Osteoblast (primary cell): ENCODE measurements around the gene MARCHF4. TPM values are rescaled to one million over a fixed set of nuclear protein-coding genes. Genes with fewer than 3 reads are reported as not detected.

ENCODE experiments used
- DNase-seq: peaks from one replicate; pipeline ENCODE4 v3.0.0; 2011; ENCODE audit warnings: low spot score, mixed read lengths; ENCODE audit not compliant: insufficient read length; ENCODE audit errors: missing footprints
- H2AFZ ChIP-seq: 2 replicates; pipeline ENCODE4 v1.6.0; 2011; ENCODE audit warnings: mild to moderate bottlenecking, low read length
- H3K27ac ChIP-seq: 2 replicates; pipeline ENCODE4 v1.5.1; 2011; ENCODE audit warnings: mild to moderate bottlenecking, low read depth, low read length, moderate library complexity
- H3K27me3 ChIP-seq: 2 replicates; pipeline ENCODE4 v1.6.0; 2012; ENCODE audit warnings: mild to moderate bottlenecking, control low read depth, inconsistent platforms, low read length, moderate library complexity; ENCODE audit not compliant: insufficient read depth
- H3K36me3 ChIP-seq: 2 replicates; pipeline ENCODE4 v1.5.1; 2011; ENCODE audit warnings: mild to moderate bottlenecking, low read length, control low read depth, moderate library complexity; ENCODE audit not compliant: insufficient read depth
- H3K4me1 ChIP-seq: 2 replicates; pipeline ENCODE4 v1.5.1; 2011; ENCODE audit warnings: mild to moderate bottlenecking, low read length, control low read depth, moderate library complexity; ENCODE audit not compliant: insufficient read depth
- H3K4me2 ChIP-seq: 2 replicates; pipeline ENCODE4 v1.6.0; 2011; ENCODE audit warnings: mild to moderate bottlenecking, low read length; ENCODE audit not compliant: insufficient read depth
- H3K4me3 ChIP-seq: fragments of 200-600 bp; sonication (generic); 3 replicates; pipeline ENCODE4 v1.5.1; 2012; ENCODE audit warnings: mild to moderate bottlenecking, low read length, inconsistent platforms; ENCODE audit not compliant: insufficient read depth
- H3K79me2 ChIP-seq: 2 replicates; pipeline ENCODE4 v1.6.0; 2012; ENCODE audit warnings: mild to moderate bottlenecking, low read length, control low read depth, inconsistent platforms; ENCODE audit not compliant: insufficient read depth
- H3K9me3 ChIP-seq: 2 replicates; pipeline ENCODE4 v1.5.1; 2011; ENCODE audit warnings: low read depth, low read length, control low read depth
- H4K20me1 ChIP-seq: 2 replicates; pipeline ENCODE4 v1.6.0; 2012; ENCODE audit warnings: mild to moderate bottlenecking, low read length, control low read depth; ENCODE audit not compliant: insufficient read depth
- CTCF ChIP-seq: IDR thresholded peaks from 2 replicates; pipeline ENCODE4 v1.5.1; 2011; ENCODE audit warnings: mild to moderate bottlenecking, low read depth, low read length, moderate library complexity; ENCODE audit errors: extremely low read depth
- total RNA-seq: library from RNA; depleted of rRNA; stranded (reverse); fragments of >200 nt; gene quantifications from 2 replicates; pipeline ENCODE4 v1.2.3, GENCODE V29; 2012

Gene MARCHF4
- total RNA-seq, 1 donor: 0.72 TPM

DNA sequence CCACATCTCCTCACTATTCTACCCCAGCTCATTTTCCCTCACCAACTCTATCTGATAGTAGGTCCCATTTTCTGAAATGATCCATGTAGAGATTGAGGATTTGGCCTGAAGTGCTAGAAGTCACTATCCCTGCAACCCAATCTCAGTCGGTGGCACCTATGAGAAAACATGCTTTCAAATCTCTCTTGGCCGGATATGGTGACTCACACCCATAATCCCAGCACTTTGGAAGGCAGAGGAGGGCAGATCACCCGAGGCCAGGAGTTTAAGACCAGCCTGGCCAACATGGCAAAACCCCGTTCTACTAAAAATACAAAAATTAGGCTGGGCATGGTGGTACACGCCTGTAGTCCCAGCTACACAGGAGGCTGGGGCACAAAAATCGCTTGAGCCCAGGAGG lies 19.1 kb upstream of the MARCHF4 start:
- Histone ChIP-seq H3K27ac (no peak overlapping the region), H3K4me2 (no peak overlapping the region), H3K27me3 (no peaks in the 10 kb centered on the region), H4K20me1 (no peaks in the 10 kb centered on the region), H3K9me3 (no peaks in the 10 kb centered on the region), H3K79me2 (no peaks in the 10 kb centered on the region), H3K4me3 (no peak overlapping the region), H3K4me1 (peaks cover 3% of the 10 kb centered on the region), H3K36me3 (no peaks in the 10 kb centered on the region), H2AFZ (peak overlapping the region; percentile 1)
- TF ChIP-seq CTCF: no peak
- DNase-seq: no peak

GRCh38 chr2:216389570-216389969 lies 17.3 kb upstream of the MARCHF4 start:
- no peak overlapping the region for H3K27ac ChIP-seq
- no peak overlapping the region for H3K4me3 ChIP-seq
- H3K4me2 ChIP-seq: peak overlapping the region; percentile 45
- H4K20me1 ChIP-seq: no peaks in the 10 kb centered on the region
- H3K9me3 ChIP-seq: no peaks in the 10 kb centered on the region
- no peak for DNase-seq
- H3K79me2 ChIP-seq: no peaks in the 10 kb centered on the region
- no peak for TF ChIP-seq CTCF
- H2AFZ ChIP-seq: no peak overlapping the region
- H3K4me1 ChIP-seq: peaks cover 3% of the 10 kb centered on the region
- no peaks in the 10 kb centered on the region for H3K27me3 ChIP-seq
- no peaks in the 10 kb centered on the region for H3K36me3 ChIP-seq

GRCh38 chr2:216388046-216388884 lies 16.0 kb upstream of the MARCHF4 start:
- H3K4me3 ChIP-seq: no peak overlapping the region
- no peaks in the 10 kb centered on the region for H3K79me2 ChIP-seq
- H3K27ac ChIP-seq: no peak overlapping the region
- no peaks in the 10 kb centered on the region for H4K20me1 ChIP-seq
- H3K36me3 ChIP-seq: no peaks in the 10 kb centered on the region
- no peak overlapping the region for H3K4me2 ChIP-seq
- H3K9me3 ChIP-seq: no peaks in the 10 kb centered on the region
- no peak for TF ChIP-seq CTCF
- no peaks in the 10 kb centered on the region for H3K27me3 ChIP-seq
- H3K4me1 ChIP-seq: peaks cover 3% of the 10 kb centered on the region
- no peak overlapping the region for H2AFZ ChIP-seq
- DNase-seq: no peak

DNA sequence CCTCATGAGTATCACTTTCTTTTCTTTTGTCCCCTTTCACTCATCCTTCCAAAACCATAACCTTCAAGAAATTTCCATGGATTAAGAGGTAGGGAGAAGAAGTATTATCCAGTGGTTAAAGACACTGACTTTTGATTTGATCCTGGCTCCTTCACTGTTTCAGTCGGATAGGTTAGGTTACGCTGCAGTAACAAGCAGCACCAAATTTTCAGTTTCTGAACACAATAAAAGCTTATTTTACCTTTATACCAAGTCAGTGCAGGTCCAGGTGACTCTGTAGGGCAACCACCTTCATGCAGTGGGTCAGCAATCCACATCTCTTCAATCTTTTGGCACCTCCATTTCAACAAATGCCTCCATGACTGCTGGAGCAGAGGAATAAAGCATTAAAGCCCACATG lies 15.0 kb upstream of the MARCHF4 start:
- no peak for DNase-seq
- Histone ChIP-seq H3K79me2 (no peaks in the 10 kb centered on the region), H2AFZ (no peak overlapping the region), H3K4me2 (no peak overlapping the region), H3K9me3 (no peaks in the 10 kb centered on the region), H4K20me1 (no peaks in the 10 kb centered on the region), H3K27ac (no peak overlapping the region), H3K4me1 (peaks cover 3% of the 10 kb centered on the region), H3K27me3 (no peaks in the 10 kb centered on the region), H3K36me3 (no peaks in the 10 kb centered on the region), H3K4me3 (no peak overlapping the region)
- no peak for TF ChIP-seq CTCF
